ENCODE data around the gene NPBWR2. TPM values are rescaled to one million over a fixed set of nuclear protein-coding genes. Genes with fewer than 3 reads are reported as not detected.

The NPBWR2 gene
- total RNA-seq, 1 experiment from 2014 or later: not detected

GRCh38 chr20:64155258-64156135, 48.1 kb upstream of the NPBWR2 start:
- Histone ChIP-seq H3K27me3 (ENCODE audit: control insufficient read depth, insufficient read depth, low read length) (no peaks in the 10 kb centered on the region), H3K27ac (ENCODE audit: low read length) (no peak overlapping the region), H3K4me1 (ENCODE audit: control insufficient read depth, insufficient read depth, low read length) (no peaks in the 10 kb centered on the region), H3K4me3 (ENCODE audit: low read depth in 2 of 2, low read length in 2 of 2) (no peak overlapping the region), H3K9me3 (ENCODE audit: control insufficient read depth, insufficient read depth, low read depth, low read length) (no peaks in the 10 kb centered on the region), H3K36me3 (ENCODE audit: control insufficient read depth, insufficient read depth, low read length) (no peaks in the 10 kb centered on the region)
- in situ Hi-C loops (cut with HindIII; ENCODE audit: low pct_unique_long_range_greater_than_20kb, low sequenced_read_pairs) (no loop called here), intact Hi-C loops (cut with micrococcal nuclease; ENCODE audit: unreplicated experiment) (no loop called here)
- ATAC-seq (no peak), DNase-seq (ENCODE audit: low read depth, low spot score) (no peak)
- TF ChIP-seq POLR2AphosphoS5 (IDR thresholded peaks at IDR 0.05; ENCODE audit: low read depth, low read length) (no peak), TCF7L2 (IDR thresholded peaks at IDR 0.05; ENCODE audit: low read depth, low read length) (no peak), SIN3A (IDR thresholded peaks at IDR 0.05; ENCODE audit: borderline replicate concordance, insufficient read depth, low read depth, low read length) (no peak), CTCF (IDR thresholded peaks at IDR 0.05) (no peak), REST (IDR thresholded peaks at IDR 0.05; ENCODE audit: insufficient read depth in 1 of 2, low read depth in 2 of 2, low read length in 1 of 2) (no peak)
- POLR2A ChIA-PET: no interaction called here
- CTCF ChIA-PET: no interaction called here
- BruUV-seq (replicated peaks): no TSS peak

GRCh38 chr20:64154590-64155257, 47.4 kb upstream of the NPBWR2 start:
- H3K4me1 ChIP-seq (ENCODE audit: control insufficient read depth, insufficient read depth, low read length): no peaks in the 10 kb centered on the region
- ChIA-PET POLR2A (no interaction called here), CTCF (interaction anchor here (0.5 kb wide), 1 partner anchor 47 kb away, joined by 6 read pairs; no protein-coding TSS in a partner anchor)
- in situ Hi-C loops (cut with HindIII; ENCODE audit: low pct_unique_long_range_greater_than_20kb, low sequenced_read_pairs): no loop called here
- no peaks in the 10 kb centered on the region for H3K27me3 ChIP-seq (ENCODE audit: control insufficient read depth, insufficient read depth, low read length)
- H3K4me3 ChIP-seq (ENCODE audit: low read depth in 2 of 2, low read length in 2 of 2): no peak overlapping the region
- H3K9me3 ChIP-seq (ENCODE audit: control insufficient read depth, insufficient read depth, low read depth, low read length): no peaks in the 10 kb centered on the region
- H3K36me3 ChIP-seq (ENCODE audit: control insufficient read depth, insufficient read depth, low read length): no peaks in the 10 kb centered on the region
- TF ChIP-seq SIN3A (IDR thresholded peaks at IDR 0.05; ENCODE audit: borderline replicate concordance, insufficient read depth, low read depth, low read length) (no peak), REST (IDR thresholded peaks at IDR 0.05; ENCODE audit: insufficient read depth in 1 of 2, low read depth in 2 of 2, low read length in 1 of 2) (0 out of 4 replicates have a peak, but pooled peaks of 1 of the 2 experiments have one; percentile 20)
- intact Hi-C loops (cut with micrococcal nuclease; ENCODE audit: unreplicated experiment): no loop called here
- ATAC-seq (no peak), DNase-seq (ENCODE audit: low read depth, low spot score) (no peak)
- no TSS peak for BruUV-seq (replicated peaks)
- no peak overlapping the region for H3K27ac ChIP-seq (ENCODE audit: low read length)
